ENCODE measurements around the gene STT3A. TPM values are rescaled to one million over a fixed set of nuclear protein-coding genes. Genes with fewer than 3 reads are reported as not detected.

Gene STT3A
- polyA plus RNA-seq, 1 donor (not counting 4 experiments of a cell fraction or from before 2014, with no cell fraction given): 183 TPM

DNA sequence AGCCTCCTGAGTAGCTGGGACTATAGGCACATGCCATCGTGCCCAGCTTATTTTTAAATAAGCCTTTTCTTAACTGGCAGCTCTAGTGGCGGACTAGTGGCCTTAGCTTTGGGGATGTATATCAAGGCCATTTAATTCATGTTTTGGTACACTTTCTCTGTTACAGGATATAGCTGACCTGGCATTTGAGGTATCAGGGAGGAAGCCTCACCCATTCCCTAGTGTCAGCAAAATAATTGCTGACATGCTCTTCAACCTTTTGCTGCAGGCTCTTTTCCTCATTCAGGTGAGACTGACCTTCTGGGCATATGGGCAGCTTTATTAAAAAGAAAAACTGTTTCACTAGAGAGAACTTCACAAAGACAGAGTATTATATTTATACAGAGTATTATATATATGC lies 13.9 kb upstream of the STT3A start:
- Histone ChIP-seq H3K79me2 (ENCODE audit: control insufficient read depth, insufficient read depth, low read length) (peaks cover 2% of the 10 kb centered on the region), H3K4me2 (ENCODE audit: control insufficient read depth, extremely low read depth, insufficient read depth, low read depth, low read length) (no peak overlapping the region), H2AFZ (ENCODE audit: control insufficient read depth, low read length) (no peak overlapping the region), H3K4me3 (ENCODE audit: control insufficient read depth in 2 of 3, extremely low read depth in 1 of 3, insufficient read depth in 2 of 3, low read depth in 1 of 3, low read length in 3 of 3) (no peak overlapping the region), H4K20me1 (ENCODE audit: control insufficient read depth, extremely low read depth, insufficient read depth, low read length) (no peaks in the 10 kb centered on the region), H3K9ac (ENCODE audit: control insufficient read depth, extremely low read depth, insufficient read depth, low read length) (no peak overlapping the region), H3K4me1 (ENCODE audit: control insufficient read depth, extremely low read depth, insufficient read depth, low read length) (no peaks in the 10 kb centered on the region), H3K27me3 (ENCODE audit: control insufficient read depth, extremely low read depth, insufficient read depth, low read length) (no peaks in the 10 kb centered on the region), H3K27ac (ENCODE audit: control insufficient read depth, insufficient read depth, low read length) (no peak overlapping the region), H3K9me3 (ENCODE audit: control insufficient read depth, low read depth, low read length) (no peaks in the 10 kb centered on the region), H3K9me1 (ENCODE audit: control insufficient read depth, extremely low read depth, insufficient read depth, low read length) (no peaks in the 10 kb centered on the region), H3K36me3 (ENCODE audit: control insufficient read depth in 2 of 2, extremely low read depth in 1 of 2, insufficient read depth in 2 of 2, low read length in 2 of 2) (peaks cover 31 to 37% of the 10 kb centered on the region in 2 experiments)
- FAIRE-seq (no peak), DNase-seq (ENCODE audit: low read depth, low spot score) (no peak)
- dilution Hi-C loops (cut with MboI; ENCODE audit: extremely low pct_ligation_motif_present, low sequenced_read_pairs): no loop called here
- TF ChIP-seq, protein P1, sequence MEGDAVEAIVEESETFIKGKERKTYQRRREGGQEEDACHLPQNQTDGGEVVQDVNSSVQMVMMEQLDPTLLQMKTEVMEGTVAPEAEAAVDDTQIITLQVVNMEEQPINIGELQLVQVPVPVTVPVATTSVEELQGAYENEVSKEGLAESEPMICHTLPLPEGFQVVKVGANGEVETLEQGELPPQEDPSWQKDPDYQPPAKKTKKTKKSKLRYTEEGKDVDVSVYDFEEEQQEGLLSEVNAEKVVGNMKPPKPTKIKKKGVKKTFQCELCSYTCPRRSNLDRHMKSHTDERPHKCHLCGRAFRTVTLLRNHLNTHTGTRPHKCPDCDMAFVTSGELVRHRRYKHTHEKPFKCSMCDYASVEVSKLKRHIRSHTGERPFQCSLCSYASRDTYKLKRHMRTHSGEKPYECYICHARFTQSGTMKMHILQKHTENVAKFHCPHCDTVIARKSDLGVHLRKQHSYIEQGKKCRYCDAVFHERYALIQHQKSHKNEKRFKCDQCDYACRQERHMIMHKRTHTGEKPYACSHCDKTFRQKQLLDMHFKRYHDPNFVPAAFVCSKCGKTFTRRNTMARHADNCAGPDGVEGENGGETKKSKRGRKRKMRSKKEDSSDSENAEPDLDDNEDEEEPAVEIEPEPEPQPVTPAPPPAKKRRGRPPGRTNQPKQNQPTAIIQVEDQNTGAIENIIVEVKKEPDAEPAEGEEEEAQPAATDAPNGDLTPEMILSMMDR (optimal IDR thresholded peaks at IDR 0.05 in 1 of 3, IDR thresholded peaks at IDR 0.05 in 1 of 3, conservative IDR thresholded peaks at IDR 0.05 in 1 of 3; ENCODE audit: extremely low read depth in 1 of 3, insufficient read depth in 2 of 3, low read length in 3 of 3): no peak
- no peak for TF ChIP-seq EZH2 (IDR thresholded peaks at IDR 0.05; ENCODE audit: low read length)

DNA sequence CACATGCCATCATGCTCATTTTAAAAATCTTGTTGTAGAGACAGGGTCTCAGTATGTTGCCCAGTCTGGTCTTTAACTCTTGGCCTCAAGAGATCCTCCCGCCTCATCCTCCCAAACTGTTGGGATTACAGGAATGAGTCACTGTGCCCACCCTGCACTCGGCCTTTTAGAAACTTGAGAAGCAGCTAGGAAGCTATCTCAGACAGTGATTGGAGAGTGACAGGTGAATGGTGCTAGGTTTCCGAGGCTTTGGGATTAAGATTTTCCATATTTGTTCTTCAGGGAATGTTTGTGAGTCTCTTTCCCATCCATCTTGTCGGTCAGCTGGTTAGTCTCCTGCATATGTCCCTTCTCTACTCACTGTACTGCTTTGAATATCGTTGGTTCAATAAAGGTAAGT lies 12.8 kb upstream of the STT3A start:
- H3K9ac ChIP-seq (ENCODE audit: control insufficient read depth, extremely low read depth, insufficient read depth, low read length): no peak overlapping the region
- H3K9me1 ChIP-seq (ENCODE audit: control insufficient read depth, extremely low read depth, insufficient read depth, low read length): no peaks in the 10 kb centered on the region
- no peak overlapping the region for H2AFZ ChIP-seq (ENCODE audit: control insufficient read depth, low read length)
- no peaks in the 10 kb centered on the region for H4K20me1 ChIP-seq (ENCODE audit: control insufficient read depth, extremely low read depth, insufficient read depth, low read length)
- TF ChIP-seq, protein P1 (optimal IDR thresholded peaks at IDR 0.05 in 1 of 3, IDR thresholded peaks at IDR 0.05 in 1 of 3, conservative IDR thresholded peaks at IDR 0.05 in 1 of 3; ENCODE audit: extremely low read depth in 1 of 3, insufficient read depth in 2 of 3, low read length in 3 of 3): no peak
- no peak for TF ChIP-seq EZH2 (IDR thresholded peaks at IDR 0.05; ENCODE audit: low read length)
- no peaks in the 10 kb centered on the region for H3K9me3 ChIP-seq (ENCODE audit: control insufficient read depth, low read depth, low read length)
- no peak overlapping the region for H3K4me3 ChIP-seq (ENCODE audit: control insufficient read depth in 2 of 3, extremely low read depth in 1 of 3, insufficient read depth in 2 of 3, low read depth in 1 of 3, low read length in 3 of 3)
- no peaks in the 10 kb centered on the region for H3K4me1 ChIP-seq (ENCODE audit: control insufficient read depth, extremely low read depth, insufficient read depth, low read length)
- FAIRE-seq: no peak
- H3K79me2 ChIP-seq (ENCODE audit: control insufficient read depth, insufficient read depth, low read length): peaks cover 2% of the 10 kb centered on the region
- peaks cover 28 to 32% of the 10 kb centered on the region in 2 experiments for H3K36me3 ChIP-seq (ENCODE audit: control insufficient read depth in 2 of 2, extremely low read depth in 1 of 2, insufficient read depth in 2 of 2, low read length in 2 of 2)
- no peak overlapping the region for H3K4me2 ChIP-seq (ENCODE audit: control insufficient read depth, extremely low read depth, insufficient read depth, low read depth, low read length)
- no peak for DNase-seq (ENCODE audit: low read depth, low spot score)
- H3K27ac ChIP-seq (ENCODE audit: control insufficient read depth, insufficient read depth, low read length): no peak overlapping the region
- no peaks in the 10 kb centered on the region for H3K27me3 ChIP-seq (ENCODE audit: control insufficient read depth, extremely low read depth, insufficient read depth, low read length)
- dilution Hi-C loops (cut with MboI; ENCODE audit: extremely low pct_ligation_motif_present, low sequenced_read_pairs): no loop called here
